Measurements from ENCODE around the gene SYT1.
"Not testable (repeated sequence)": the region's sequence is repeated elsewhere in the genome, so short reads cannot be mapped to it uniquely, and the experiment has no call there.

SYT1 gene

DNA sequence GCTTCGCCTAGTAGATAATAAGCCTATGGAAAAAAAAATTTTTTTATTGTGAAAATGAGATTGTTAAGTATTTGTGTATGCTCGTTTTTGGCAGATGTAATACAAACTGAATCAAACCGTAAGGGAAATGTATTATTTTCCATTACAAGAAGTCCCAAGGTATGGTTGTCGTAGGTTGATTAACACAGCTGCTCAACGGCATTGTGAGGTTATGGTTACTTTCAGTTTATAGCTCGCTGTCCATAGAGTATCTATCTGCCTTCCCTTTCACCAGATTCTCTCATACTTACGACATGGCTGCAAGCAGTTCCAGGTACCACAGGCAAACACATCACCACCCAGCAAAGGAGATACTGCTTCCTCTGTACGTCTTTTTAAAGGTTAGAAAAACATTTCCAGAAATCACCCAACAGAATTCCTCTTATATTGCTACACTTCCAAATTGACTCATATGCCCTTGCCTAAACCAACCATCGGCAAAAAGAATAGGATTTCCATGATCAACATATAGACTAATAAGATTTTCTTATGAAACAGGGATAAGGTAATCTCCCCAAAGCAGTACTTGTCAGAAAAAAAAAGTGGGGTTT lies 338.6 kb downstream of the SYT1 start:
- TF ChIP-seq, protein P1, sequence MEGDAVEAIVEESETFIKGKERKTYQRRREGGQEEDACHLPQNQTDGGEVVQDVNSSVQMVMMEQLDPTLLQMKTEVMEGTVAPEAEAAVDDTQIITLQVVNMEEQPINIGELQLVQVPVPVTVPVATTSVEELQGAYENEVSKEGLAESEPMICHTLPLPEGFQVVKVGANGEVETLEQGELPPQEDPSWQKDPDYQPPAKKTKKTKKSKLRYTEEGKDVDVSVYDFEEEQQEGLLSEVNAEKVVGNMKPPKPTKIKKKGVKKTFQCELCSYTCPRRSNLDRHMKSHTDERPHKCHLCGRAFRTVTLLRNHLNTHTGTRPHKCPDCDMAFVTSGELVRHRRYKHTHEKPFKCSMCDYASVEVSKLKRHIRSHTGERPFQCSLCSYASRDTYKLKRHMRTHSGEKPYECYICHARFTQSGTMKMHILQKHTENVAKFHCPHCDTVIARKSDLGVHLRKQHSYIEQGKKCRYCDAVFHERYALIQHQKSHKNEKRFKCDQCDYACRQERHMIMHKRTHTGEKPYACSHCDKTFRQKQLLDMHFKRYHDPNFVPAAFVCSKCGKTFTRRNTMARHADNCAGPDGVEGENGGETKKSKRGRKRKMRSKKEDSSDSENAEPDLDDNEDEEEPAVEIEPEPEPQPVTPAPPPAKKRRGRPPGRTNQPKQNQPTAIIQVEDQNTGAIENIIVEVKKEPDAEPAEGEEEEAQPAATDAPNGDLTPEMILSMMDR (IDR thresholded peaks at IDR 0.05; ENCODE audit: poor library complexity, severe bottlenecking) = no peak
- H3K36me3 ChIP-seq (ENCODE audit: low read depth) = no peaks in the 10 kb centered on the region
- no peak for DNase-seq (ENCODE audit: low spot score)
- no peak overlapping the region for H3K4me3 ChIP-seq (ENCODE audit: severe bottlenecking)
- H3K4me1 ChIP-seq (ENCODE audit: insufficient read depth, poor library complexity, severe bottlenecking) = peaks cover 5% of the 10 kb centered on the region
- no peak overlapping the region for H3K27ac ChIP-seq (ENCODE audit: poor library complexity, severe bottlenecking)
- no peaks in the 10 kb centered on the region for H3K9me3 ChIP-seq (ENCODE audit: severe bottlenecking)
- H3K27me3 ChIP-seq (ENCODE audit: insufficient read depth, poor library complexity, severe bottlenecking) = no peaks in the 10 kb centered on the region
- ATAC-seq (ENCODE audit: low read depth) = no peak

DNA sequence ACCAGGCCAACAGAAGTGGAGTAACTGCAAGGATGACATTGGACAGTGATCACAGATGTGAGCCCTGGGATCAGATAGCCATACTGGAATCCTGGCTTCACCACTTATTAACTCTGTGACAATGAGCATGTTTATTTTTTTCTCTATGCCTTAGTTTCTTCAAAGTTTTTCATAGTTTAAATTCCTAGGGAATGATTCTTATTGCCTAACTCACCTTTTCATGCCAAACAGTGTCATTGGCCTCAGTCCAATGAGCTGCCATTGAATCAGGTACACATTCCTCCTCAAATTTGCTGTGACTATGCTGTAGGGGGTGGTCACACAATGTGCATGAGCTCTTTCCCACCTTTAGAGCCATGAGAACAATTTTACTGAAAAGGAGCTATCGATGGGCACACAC lies 342.3 kb downstream of the SYT1 start:
- TF ChIP-seq, protein P1 (IDR thresholded peaks at IDR 0.05; ENCODE audit: poor library complexity, severe bottlenecking) = no peak
- DNase-seq (ENCODE audit: low spot score) (no peak), ATAC-seq (ENCODE audit: low read depth) (peak; percentile 35; the same call in 1 of the 3 replicates)
- H3K9me3 ChIP-seq (ENCODE audit: severe bottlenecking) = no peaks in the 10 kb centered on the region
- no peak overlapping the region for H3K4me3 ChIP-seq (ENCODE audit: severe bottlenecking)
- peaks cover 5% of the 10 kb centered on the region for H3K4me1 ChIP-seq (ENCODE audit: insufficient read depth, poor library complexity, severe bottlenecking)
- no peaks in the 10 kb centered on the region for H3K27me3 ChIP-seq (ENCODE audit: insufficient read depth, poor library complexity, severe bottlenecking)
- H3K27ac ChIP-seq (ENCODE audit: poor library complexity, severe bottlenecking) = no peak overlapping the region
- H3K36me3 ChIP-seq (ENCODE audit: low read depth) = no peaks in the 10 kb centered on the region

DNA sequence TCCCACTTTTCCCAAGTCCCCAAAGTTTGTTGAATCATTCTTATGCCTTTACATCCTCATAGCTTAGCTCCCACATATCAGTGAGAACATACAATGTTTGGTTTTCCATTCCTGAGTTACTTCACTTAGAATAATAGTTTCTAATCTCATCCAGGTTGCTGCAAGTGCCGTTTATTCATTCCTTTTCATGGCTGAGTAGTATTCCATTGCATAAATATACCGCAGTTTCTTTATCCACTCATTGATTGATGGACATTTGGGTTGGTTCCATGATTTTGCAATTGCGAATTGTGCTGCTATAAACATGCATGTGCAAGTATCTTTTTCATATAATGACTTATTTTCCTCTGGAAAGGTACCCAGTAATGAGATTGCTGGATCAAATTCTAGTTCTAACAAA lies 345.8 kb downstream of the SYT1 start:
- not testable (repeated sequence) for H3K9me3 ChIP-seq (ENCODE audit: severe bottlenecking); H3K4me3 ChIP-seq (ENCODE audit: severe bottlenecking); H3K27me3 ChIP-seq (ENCODE audit: insufficient read depth, poor library complexity, severe bottlenecking); H3K36me3 ChIP-seq (ENCODE audit: low read depth); DNase-seq (ENCODE audit: low spot score); H3K27ac ChIP-seq (ENCODE audit: poor library complexity, severe bottlenecking); ATAC-seq (ENCODE audit: low read depth); H3K4me1 ChIP-seq (ENCODE audit: insufficient read depth, poor library complexity, severe bottlenecking)

DNA sequence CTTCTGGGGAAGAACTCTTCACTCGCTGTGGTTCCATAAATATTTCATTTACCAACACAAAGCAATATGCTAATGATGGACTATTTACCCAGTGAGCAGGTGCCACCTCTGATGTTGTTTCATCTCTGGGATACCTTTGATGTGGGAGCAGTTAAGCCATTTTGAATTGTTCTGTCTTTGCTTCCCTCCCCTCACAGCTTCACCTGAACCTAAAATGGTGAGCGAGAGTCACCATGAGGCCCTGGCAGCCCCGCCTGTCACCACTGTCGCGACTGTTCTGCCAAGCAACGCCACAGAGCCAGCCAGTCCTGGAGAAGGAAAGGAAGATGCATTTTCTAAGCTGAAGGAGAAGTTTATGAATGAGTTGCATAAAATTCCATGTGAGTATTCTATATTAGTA lies 352.7 kb downstream of the SYT1 start:
- ATAC-seq (ENCODE audit: low read depth) = no peak
- DNase-seq (ENCODE audit: low spot score) = no peak

DNA sequence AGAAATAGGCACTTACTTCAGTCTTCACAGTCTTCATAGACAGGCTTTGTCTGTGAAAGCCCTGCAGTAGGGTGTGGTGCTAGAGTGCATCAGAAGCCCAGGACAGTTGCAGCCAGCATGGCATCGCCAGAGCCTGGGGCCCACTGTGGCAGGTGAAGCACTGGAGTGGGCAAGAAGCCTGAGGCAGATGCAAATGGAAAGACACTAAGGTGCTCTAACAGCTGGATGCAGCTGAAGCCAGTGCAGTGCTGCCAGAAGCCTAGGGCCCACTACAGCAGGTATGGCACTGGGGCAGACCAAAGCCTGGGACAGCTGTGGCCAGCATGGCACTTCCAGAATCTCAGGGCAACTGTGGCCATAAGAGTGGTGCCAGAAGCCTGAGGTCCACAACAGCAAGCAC lies 358.6 kb downstream of the SYT1 start:
- H3K4me1 ChIP-seq (ENCODE audit: insufficient read depth, poor library complexity, severe bottlenecking) = no peaks in the 10 kb centered on the region
- no peak for DNase-seq (ENCODE audit: low spot score)
- TF ChIP-seq, protein P1 (IDR thresholded peaks at IDR 0.05; ENCODE audit: poor library complexity, severe bottlenecking) = no peak
- no peaks in the 10 kb centered on the region for H3K9me3 ChIP-seq (ENCODE audit: severe bottlenecking)
- no peaks in the 10 kb centered on the region for H3K36me3 ChIP-seq (ENCODE audit: low read depth)
- no peak overlapping the region for H3K27ac ChIP-seq (ENCODE audit: poor library complexity, severe bottlenecking)
- no peak for ATAC-seq (ENCODE audit: low read depth)
- no peak overlapping the region for H3K4me3 ChIP-seq (ENCODE audit: severe bottlenecking)
- H3K27me3 ChIP-seq (ENCODE audit: insufficient read depth, poor library complexity, severe bottlenecking) = no peaks in the 10 kb centered on the region

More for the DNA sequence above, 352.7 kb downstream of the SYT1 start:
- Histone ChIP-seq H3K27ac (ENCODE audit: poor library complexity, severe bottlenecking) (no peak overlapping the region), H3K4me3 (ENCODE audit: severe bottlenecking) (no peak overlapping the region), H3K4me1 (ENCODE audit: insufficient read depth, poor library complexity, severe bottlenecking) (no peaks in the 10 kb centered on the region), H3K36me3 (ENCODE audit: low read depth) (no peaks in the 10 kb centered on the region), H3K27me3 (ENCODE audit: insufficient read depth, poor library complexity, severe bottlenecking) (no peaks in the 10 kb centered on the region), H3K9me3 (ENCODE audit: severe bottlenecking) (no peaks in the 10 kb centered on the region)
- TF ChIP-seq, protein P1 (IDR thresholded peaks at IDR 0.05; ENCODE audit: poor library complexity, severe bottlenecking) = no peak

All from RWPE2 (cell line).